Spleen (tissue), 11 donors: ENCODE data around the gene TTC27. TPM values are rescaled to one million over a fixed set of nuclear protein-coding genes. Genes with fewer than 3 reads are reported as not detected.

Experiments used
- DNase-seq: peaks from one replicate; pipeline ENCODE4 v3.0.0-alpha.2; 2020
- H3K27ac ChIP-seq, 8 donors: fragments of 200-600 bp; sonication (generic) in 7 of 8; 1 replicate in 4 of 8; 2 replicates in 4 of 8; pipeline versions ENCODE4 v1.5.0 to v1.8.0; 2016 to 2021; ENCODE audit warnings: inconsistent platforms in 4 of 8, mild to moderate bottlenecking in 4 of 8, moderate library complexity in 1 of 8
- H3K27me3 ChIP-seq, 7 donors: fragments of 200-600 bp; sonication (generic) in 6 of 7; replicated peaks in 1 of 7; 1 replicate in 4 of 7; 2 replicates in 3 of 7; pipeline versions ENCODE4 v1.5.0 to v1.8.0; 2016 to 2021; ENCODE audit warnings: inconsistent platforms in 3 of 7, mild to moderate bottlenecking in 1 of 7
- H3K36me3 ChIP-seq, 6 donors: fragments of 200-600 bp; sonication (generic) in 5 of 6; 1 replicate in 4 of 6; 2 replicates in 2 of 6; pipeline versions ENCODE4 v1.5.0 to v1.8.0; 2016 to 2021; ENCODE audit warnings: inconsistent platforms in 2 of 6
- H3K4me1 ChIP-seq, 6 donors: fragments of 200-600 bp; sonication (generic) in 5 of 6; 1 replicate in 3 of 6; 2 replicates in 3 of 6; pipeline versions ENCODE4 v1.5.0 to v1.8.0; 2016 to 2021; ENCODE audit warnings: inconsistent platforms in 3 of 6
- H3K4me3 ChIP-seq, 8 donors: fragments of 200-600 bp; sonication (generic) in 7 of 8; 1 replicate in 4 of 8; 2 replicates in 4 of 8; pipeline versions ENCODE4 v1.5.0 to v1.8.0; 2016 to 2021; ENCODE audit warnings: inconsistent platforms in 4 of 8, mild to moderate bottlenecking in 4 of 8, moderate library complexity in 2 of 8
- H3K9me3 ChIP-seq, 8 donors: fragments of 200-600 bp; sonication (generic) in 7 of 8; 1 replicate in 4 of 8; 2 replicates in 4 of 8; pipeline versions ENCODE4 v1.5.0 to v1.8.0; 2016 to 2021; ENCODE audit warnings: inconsistent platforms in 4 of 8
- POLR2A ChIP-seq, 3 donors: fragments of 450-650 bp; IDR thresholded peaks; one replicate each; pipeline ENCODE4 v1.5.1; 2017; ENCODE audit warnings: antibody characterized with exemption in 3 of 3, mild to moderate bottlenecking in 1 of 3
- POLR2AphosphoS5 ChIP-seq, 3 donors: sonication (generic); formaldehyde crosslinking; IDR thresholded peaks; one replicate each; pipeline ENCODE4 v1.5.1; 2017; ENCODE audit warnings: antibody characterized with exemption in 3 of 3
- WGBS, 5 donors: extraction: QIAGEN DNeasy Blood & Tissue Kit in 3 of 5; methylation state at CpG; one replicate each; pipeline versions ENCODE4 v1.1.5 to v1.1.7; 2013 to 2018; 5-methylcytosine and 5-hydroxymethylcytosine counted together
- intact Hi-C: fragments of 100-400 bp; cut with DNase I; formaldehyde crosslinking; loops from one replicate; pipeline ENCODE4 v1.15.0; 2023; ENCODE audit warnings: low total_unique reads
- polyA plus RNA-seq, 3 donors: library from polyadenylated mRNA; stranded (reverse); fragments of 200-250 nt; gene quantifications; one replicate each; pipeline ENCODE4 v1.2.1, GENCODE V29; 2013
- total RNA-seq, 7 donors: library from RNA; depleted of rRNA in 3 of 7; stranded (reverse); fragments of >200 nt in 3 of 7; fragmentation: NEBNext Ultra II Directional in 4 of 7; extraction: Animal tissue kit (Norgen Biotek cat#: 25700) in 4 of 7; gene quantifications; one replicate each; pipeline versions ENCODE4 v1.1.0 to v1.2.1, GENCODE V29; 2016 to 2021
- TF ChIP-seq, protein P1 (sequence below), 11 experiments: fragments of 200-600 bp in 7 of 11; fragments of 450-650 bp in 4 of 11; sonication (generic) in 4 of 11; IDR thresholded peaks in 8 of 11; conservative IDR thresholded peaks in 3 of 11; 1 replicate in 7 of 11; 2 replicates in 4 of 11; pipeline versions ENCODE4 v1.4.0 to v1.8.0; 2016 to 2021; ENCODE audit warnings: antibody characterized with exemption in 11 of 11, inconsistent platforms in 4 of 11, mild to moderate bottlenecking in 1 of 11
- donor health status: healthy with polysubstance abuse.
- donor health status: DM: no; HTN: no; CAD: no; lungs with moderate emphysema.
- donor health status: DM: no; HTN: no; CAD: no.
- donor health status: Bipolar disorder and iron deficiency.
- donor health status: healthy.
- donor health status: DM: no; HTN: no; CAD: no.
- donor health status: DM: yes; HTN: yes; CAD: no.

Gene TTC27
- total and polyA plus RNA-seq, 10 donors = 9.0 to 28.5 (median 20.6) TPM

DNA sequence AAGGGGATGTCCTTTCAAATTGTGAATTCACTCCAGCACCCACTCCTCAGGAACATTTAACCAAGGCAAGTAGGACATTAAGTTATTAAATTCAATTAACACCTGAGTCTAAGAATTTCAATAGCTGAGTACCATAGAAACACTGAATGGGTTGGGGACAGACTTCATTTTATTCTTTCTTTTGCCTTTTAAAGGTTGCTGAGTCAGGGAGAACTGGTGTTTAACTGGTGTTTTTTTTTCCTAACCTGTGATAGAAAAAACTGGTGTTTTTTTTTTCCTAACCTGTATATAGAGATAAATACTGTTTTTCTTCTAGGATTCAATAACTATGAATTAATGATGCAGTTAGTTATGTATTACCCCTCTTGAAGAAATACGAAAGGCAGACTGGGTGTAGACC, 38.9 kb downstream of the TTC27 start:
- intact Hi-C loops = no loop called here
- Histone ChIP-seq H3K27ac (no peak overlapping the region), H3K9me3 (no peaks in the 10 kb centered on the region), H3K4me1 (no peaks in the 10 kb centered on the region), H3K27me3 (no peaks in the 10 kb centered on the region), H3K36me3 (peaks cover 0 to 71% (median 6%) of the 10 kb centered on the region in 6 donors), H3K4me3 (no peak overlapping the region)
- no peak for DNase-seq
- TF ChIP-seq POLR2A (IDR thresholded peaks at IDR 0.05) = no peak
- whole genome bisulfite sequencing, 5 donors = 94 to 100% (median 95%) methylated on average over 1 of the region's 1 CpG

DNA sequence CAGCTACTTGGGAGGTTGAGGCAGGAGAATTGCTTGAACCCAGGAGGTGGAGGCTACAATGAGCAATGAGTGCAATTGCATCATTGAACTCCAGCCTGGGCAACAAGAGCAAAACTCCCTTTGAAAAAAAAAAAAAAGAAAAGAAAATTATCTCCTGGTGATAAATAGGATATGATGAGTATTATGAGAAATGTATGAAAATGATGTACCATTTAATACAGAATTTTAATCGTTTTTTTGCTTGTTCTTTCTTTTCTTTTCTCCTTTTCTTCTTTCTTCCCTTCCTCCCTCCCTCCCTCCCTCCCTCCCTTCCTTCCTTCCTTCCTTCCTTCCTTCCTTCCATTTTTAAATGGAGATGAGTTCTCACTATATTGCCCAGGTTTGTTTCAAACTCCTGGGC, 40.4 kb downstream of the TTC27 start:
- Histone ChIP-seq H3K27me3 (no peaks in the 10 kb centered on the region), H3K4me3 (no peak overlapping the region), H3K9me3 (no peaks in the 10 kb centered on the region), H3K27ac (no peak overlapping the region), H3K36me3 (peaks cover 0 to 87% (median 11%) of the 10 kb centered on the region in 6 donors), H3K4me1 (no peaks in the 10 kb centered on the region)
- TF ChIP-seq POLR2AphosphoS5 (IDR thresholded peaks at IDR 0.05) = no peak
- TF ChIP-seq POLR2A (IDR thresholded peaks at IDR 0.05) = no peak
- TF ChIP-seq, protein P1, sequence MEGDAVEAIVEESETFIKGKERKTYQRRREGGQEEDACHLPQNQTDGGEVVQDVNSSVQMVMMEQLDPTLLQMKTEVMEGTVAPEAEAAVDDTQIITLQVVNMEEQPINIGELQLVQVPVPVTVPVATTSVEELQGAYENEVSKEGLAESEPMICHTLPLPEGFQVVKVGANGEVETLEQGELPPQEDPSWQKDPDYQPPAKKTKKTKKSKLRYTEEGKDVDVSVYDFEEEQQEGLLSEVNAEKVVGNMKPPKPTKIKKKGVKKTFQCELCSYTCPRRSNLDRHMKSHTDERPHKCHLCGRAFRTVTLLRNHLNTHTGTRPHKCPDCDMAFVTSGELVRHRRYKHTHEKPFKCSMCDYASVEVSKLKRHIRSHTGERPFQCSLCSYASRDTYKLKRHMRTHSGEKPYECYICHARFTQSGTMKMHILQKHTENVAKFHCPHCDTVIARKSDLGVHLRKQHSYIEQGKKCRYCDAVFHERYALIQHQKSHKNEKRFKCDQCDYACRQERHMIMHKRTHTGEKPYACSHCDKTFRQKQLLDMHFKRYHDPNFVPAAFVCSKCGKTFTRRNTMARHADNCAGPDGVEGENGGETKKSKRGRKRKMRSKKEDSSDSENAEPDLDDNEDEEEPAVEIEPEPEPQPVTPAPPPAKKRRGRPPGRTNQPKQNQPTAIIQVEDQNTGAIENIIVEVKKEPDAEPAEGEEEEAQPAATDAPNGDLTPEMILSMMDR (IDR thresholded peaks at IDR 0.05 in 8 of 11, conservative IDR thresholded peaks at IDR 0.05 in 3 of 11) = no peak
- intact Hi-C loops = no loop called here
- no peak for DNase-seq
- 82 to 97% (median 94%) methylated on average over 1 of the region's 1 CpG for WGBS, 5 donors

- WGBS, 5 donors = 83 to 93% (median 91%) methylated on average over 2 of the region's 2 CpGs
- no peak overlapping the region for H3K27ac ChIP-seq
- H3K9me3 ChIP-seq = no peaks in the 10 kb centered on the region
- intact Hi-C loops = no loop called here
- no peaks in the 10 kb centered on the region for H3K4me1 ChIP-seq
- DNase-seq = no peak
- no peak overlapping the region for H3K4me3 ChIP-seq
- H3K36me3 ChIP-seq = peaks cover 4 to 90% (median 20%) of the 10 kb centered on the region in 6 donors
- H3K27me3 ChIP-seq = no peaks in the 10 kb centered on the region
- TF ChIP-seq, protein P1 (IDR thresholded peaks at IDR 0.05 in 8 of 11, conservative IDR thresholded peaks at IDR 0.05 in 3 of 11) = no peak
- TF ChIP-seq POLR2AphosphoS5 (IDR thresholded peaks at IDR 0.05) (no peak), POLR2A (IDR thresholded peaks at IDR 0.05) (no peak)
Observed at GRCh38 chr2:32671885-32672533, 44.2 kb downstream of the TTC27 start.

- Histone ChIP-seq H3K4me1 (peaks cover 0 to 4% (median 0%) of the 10 kb centered on the region in 6 donors), H3K9me3 (no peaks in the 10 kb centered on the region), H3K27me3 (no peaks in the 10 kb centered on the region), H3K36me3 (peaks cover 0 to 82% (median 30%) of the 10 kb centered on the region in 6 donors), H3K27ac (no peak overlapping the region), H3K4me3 (no peak overlapping the region)
- intact Hi-C loops = no loop called here
- DNase-seq = no peak
- TF ChIP-seq POLR2A (IDR thresholded peaks at IDR 0.05) (no peak), POLR2AphosphoS5 (IDR thresholded peaks at IDR 0.05) (no peak)
- TF ChIP-seq, protein P1 (IDR thresholded peaks at IDR 0.05 in 8 of 11, conservative IDR thresholded peaks at IDR 0.05 in 3 of 11) = no peak
Observed at GRCh38 chr2:32678825-32679224, 51.0 kb downstream of the TTC27 start.
